MM.1S (cell line): ENCODE measurements around the gene TRPC6.

Experiments
- DNase-seq: peaks from one replicate; pipeline ENCODE4 v3.0.0-alpha.2; 2015
- H2AFZ ChIP-seq: fragments of 300-600 bp; sonication (generic); 2 replicates; pipeline ENCODE4 v1.6.0; 2016; ENCODE audit warnings: antibody characterized with exemption, low read length
- H3F3A ChIP-seq: fragments of 300-600 bp; sonication (generic); 2 replicates; pipeline ENCODE4 v1.6.1; 2016; ENCODE audit warnings: mild to moderate bottlenecking, antibody characterized with exemption, low read length, moderate library complexity, mixed read lengths; ENCODE audit not compliant: insufficient read depth
- H3K27ac ChIP-seq: fragments of 300-600 bp; sonication (generic); 2 replicates; pipeline ENCODE4 v1.5.1; 2016; ENCODE audit warnings: mild to moderate bottlenecking, low read length
- H3K27me3 ChIP-seq: fragments of 300-600 bp; sonication (generic); replicated peaks from 2 replicates; pipeline ENCODE4 v1.6.0; 2016; ENCODE audit warnings: low read length; ENCODE audit not compliant: insufficient read depth
- H3K36me3 ChIP-seq: fragments of 300-600 bp; sonication (generic); replicated peaks from 2 replicates; pipeline ENCODE4 v1.6.1; 2016; ENCODE audit warnings: mild to moderate bottlenecking, low read length, mixed read lengths; ENCODE audit not compliant: insufficient read depth
- H3K4me1 ChIP-seq: fragments of 300-600 bp; sonication (generic); 2 replicates; pipeline ENCODE4 v1.6.1; 2016; ENCODE audit warnings: low read length, mixed read lengths
- H3K4me2 ChIP-seq: fragments of 300-600 bp; sonication (generic); 2 replicates; pipeline ENCODE4 v1.6.0; 2016; ENCODE audit warnings: low read depth, low read length
- H3K4me3 ChIP-seq: fragments of 300-600 bp; sonication (generic); 2 replicates; pipeline ENCODE4 v1.5.1; 2016; ENCODE audit warnings: low read length, mixed read lengths
- H3K79me2 ChIP-seq: fragments of 300-600 bp; sonication (generic); 2 replicates; pipeline ENCODE4 v1.6.1; 2016; ENCODE audit warnings: mixed run types, low read length, mixed read lengths
- H3K9ac ChIP-seq: fragments of 300-600 bp; sonication (generic); 2 replicates; pipeline ENCODE4 v1.6.1; 2016; ENCODE audit warnings: low read length, mixed read lengths
- H3K9me2 ChIP-seq: fragments of 300-600 bp; sonication (generic); replicated peaks from 2 replicates; pipeline ENCODE4 v1.6.1; 2016; ENCODE audit warnings: mild to moderate bottlenecking, low read length, mixed read lengths; ENCODE audit not compliant: insufficient read depth
- H3K9me3 ChIP-seq: fragments of 300-600 bp; sonication (generic); replicated peaks from 2 replicates; pipeline ENCODE4 v1.6.1; 2016; ENCODE audit warnings: mild to moderate bottlenecking, low read length, mixed read lengths; ENCODE audit not compliant: insufficient read depth
- H4K20me1 ChIP-seq: fragments of 300-600 bp; sonication (generic); 2 replicates; pipeline ENCODE4 v1.6.1; 2016; ENCODE audit warnings: mild to moderate bottlenecking, low read length, moderate library complexity, mixed read lengths; ENCODE audit not compliant: insufficient read depth
- CTCF ChIP-seq: fragments of 300-600 bp; sonication (generic); IDR thresholded peaks from 2 replicates; pipeline ENCODE4 v1.5.1; 2016; ENCODE audit warnings: antibody characterized with exemption, low read length, mixed read lengths
- EZH2 ChIP-seq: fragments of 300-600 bp; sonication (generic); optimal IDR thresholded peaks from 2 replicates; pipeline ENCODE3; 2017; ENCODE audit warnings: low read depth, mild to moderate bottlenecking, antibody characterized with exemption, low read length, mixed read lengths
- EZH2phosphoT487 ChIP-seq: fragments of 300-600 bp; sonication (generic); IDR thresholded peaks from 2 replicates; pipeline ENCODE4 v1.6.1; 2018; ENCODE audit warnings: antibody characterized with exemption, low read length

TRPC6 gene

GRCh38 chr11:101586965-101587364 lies 3.2 kb upstream of the TRPC6 start:
- no peak for DNase-seq
- Histone ChIP-seq H2AFZ (no peak overlapping the region), H3F3A (no peaks in the 10 kb centered on the region), H3K36me3 (no peaks in the 10 kb centered on the region), H3K79me2 (no peaks in the 10 kb centered on the region), H3K4me1 (no peaks in the 10 kb centered on the region), H3K9me2 (no peaks in the 10 kb centered on the region), H3K27ac (no peak overlapping the region), H3K4me2 (no peak overlapping the region), H3K9me3 (no peaks in the 10 kb centered on the region), H3K9ac (no peak overlapping the region), H3K27me3 (no peaks in the 10 kb centered on the region), H3K4me3 (no peak overlapping the region), H4K20me1 (no peaks in the 10 kb centered on the region)
- no peak for TF ChIP-seq EZH2
- no peak for TF ChIP-seq CTCF
- TF ChIP-seq EZH2phosphoT487, result no peak

- H3K9me3 ChIP-seq, result no peaks in the 10 kb centered on the region
- no peak overlapping the region for H3K4me2 ChIP-seq
- no peak overlapping the region for H3K4me3 ChIP-seq
- no peaks in the 10 kb centered on the region for H3K4me1 ChIP-seq
- no peaks in the 10 kb centered on the region for H3K79me2 ChIP-seq
- H3F3A ChIP-seq, result no peaks in the 10 kb centered on the region
- no peaks in the 10 kb centered on the region for H4K20me1 ChIP-seq
- no peak overlapping the region for H3K27ac ChIP-seq
- no peaks in the 10 kb centered on the region for H3K9me2 ChIP-seq
- no peaks in the 10 kb centered on the region for H3K27me3 ChIP-seq
- no peak overlapping the region for H2AFZ ChIP-seq
- H3K9ac ChIP-seq, result no peak overlapping the region
- DNase-seq, result no peak
- no peaks in the 10 kb centered on the region for H3K36me3 ChIP-seq
- TF ChIP-seq EZH2phosphoT487 (no peak), EZH2 (no peak), CTCF (no peak)
Observed at GRCh38 chr11:101584655-101585054, 848 bp upstream of the TRPC6 start.

GRCh38 chr11:101584129-101584515 lies 315 bp upstream of the TRPC6 start:
- Histone ChIP-seq H3K27me3 (no peaks in the 10 kb centered on the region), H3K9ac (no peak overlapping the region)

More at GRCh38 chr11:101584129-101584515, 315 bp upstream of the TRPC6 start:
- TF ChIP-seq CTCF, result no peak
- TF ChIP-seq EZH2, result no peak
- no peak for TF ChIP-seq EZH2phosphoT487
- no peaks in the 10 kb centered on the region for H3F3A ChIP-seq
- no peak overlapping the region for H2AFZ ChIP-seq
- no peaks in the 10 kb centered on the region for H3K79me2 ChIP-seq
- H4K20me1 ChIP-seq, result no peaks in the 10 kb centered on the region
- no peak for DNase-seq
- H3K4me1 ChIP-seq, result no peaks in the 10 kb centered on the region
- H3K9me2 ChIP-seq, result no peaks in the 10 kb centered on the region
- no peak overlapping the region for H3K27ac ChIP-seq
- H3K9me3 ChIP-seq, result no peaks in the 10 kb centered on the region
- no peak overlapping the region for H3K4me2 ChIP-seq
- no peaks in the 10 kb centered on the region for H3K36me3 ChIP-seq
- H3K4me3 ChIP-seq, result no peak overlapping the region
